ENCODE measurements around the gene TYROBP. TPM values are rescaled to one million over a fixed set of nuclear protein-coding genes. Genes with fewer than 3 reads are reported as not detected.

Gene TYROBP
- total RNA-seq, 1 donor: not detected

- no peak for DNase-seq (ENCODE audit: low read depth)
- peak overlapping the region; percentile 78 for H3K4me3 ChIP-seq (ENCODE audit: low read depth, low read length)
- TF ChIP-seq CTCF (IDR thresholded peaks at IDR 0.05; ENCODE audit: insufficient read depth, low read length): peak; percentile 4
These were observed 30.5 kb upstream of the TYROBP start for GRCh38 chr19:35938282-35939224.

- DNase-seq (ENCODE audit: low read depth): no peak
- H3K4me3 ChIP-seq (ENCODE audit: low read depth, low read length): peak overlapping the region; percentile 78
- TF ChIP-seq CTCF (IDR thresholded peaks at IDR 0.05; ENCODE audit: insufficient read depth, low read length): no peak
These were observed 29.5 kb upstream of the TYROBP start for GRCh38 chr19:35937345-35938281.

GRCh38 chr19:35936738-35937268 is 28.7 kb upstream of the TYROBP start:
- no peak for TF ChIP-seq CTCF (IDR thresholded peaks at IDR 0.05; ENCODE audit: insufficient read depth, low read length)
- peak overlapping the region; percentile 78 for H3K4me3 ChIP-seq (ENCODE audit: low read depth, low read length)
- DNase-seq (ENCODE audit: low read depth): no peak

- peak within 1 kb of the TSS; percentile 78 for H3K4me3 ChIP-seq (ENCODE audit: low read depth, low read length)
These were observed 28.0 kb upstream of the TYROBP start, which contains the start of gene LRFN3 for GRCh38 chr19:35935911-35936737. LRFN3 (plus strand) TSS chr19:35936374; CDS start chr19:35939426, 3,052 bp downstream.

GRCh38 chr19:35932291-35932936 is 24.3 kb upstream of the TYROBP start:
- no peak for DNase-seq (ENCODE audit: low read depth)
- TF ChIP-seq CTCF (IDR thresholded peaks at IDR 0.05; ENCODE audit: insufficient read depth, low read length): no peak
- no peak overlapping the region for H3K4me3 ChIP-seq (ENCODE audit: low read depth, low read length)

More at GRCh38 chr19:35935911-35936737, 28.0 kb upstream of the TYROBP start, which contains the start of gene LRFN3:
- no peak for TF ChIP-seq CTCF (IDR thresholded peaks at IDR 0.05; ENCODE audit: insufficient read depth, low read length)
- DNase-seq (ENCODE audit: low read depth): peak; percentile 58
